H7 (cell line): ENCODE data around the gene GMDS. TPM values are rescaled to one million over a fixed set of nuclear protein-coding genes. Genes with fewer than 3 reads are reported as not detected.
A peak's percentile ranks its signal among the peaks of the same experiment; 100 is the strongest.

Source experiments
- DNase-seq: peaks from one replicate; pipeline ENCODE4 v3.0.0; 2012
- H3K27me3 ChIP-seq: 2 replicates; pipeline ENCODE4 v1.6.0; 2011; ENCODE audit warnings: mild to moderate bottlenecking, low read length; ENCODE audit not compliant: control insufficient read depth, insufficient read depth
- H3K36me3 ChIP-seq: replicated peaks from 2 replicates; pipeline ENCODE4 v1.5.1; 2011; ENCODE audit warnings: low read length; ENCODE audit not compliant: control insufficient read depth, insufficient read depth
- H3K4me3 ChIP-seq: 2 replicates; pipeline ENCODE4 v1.5.1; 2011; ENCODE audit warnings: low read depth, mild to moderate bottlenecking, control low read depth, low read length, moderate library complexity; ENCODE audit not compliant: insufficient read depth
- total RNA-seq: library from RNA; depleted of rRNA; stranded (reverse); fragments of >200 nt; shearing (Covaris generic); gene quantifications from 2 replicates; pipeline ENCODE4 v1.2.3, GENCODE V29; 2014

The GMDS gene
- total RNA-seq, 1 experiment from 2014 or later, result 9.0 TPM

DNA sequence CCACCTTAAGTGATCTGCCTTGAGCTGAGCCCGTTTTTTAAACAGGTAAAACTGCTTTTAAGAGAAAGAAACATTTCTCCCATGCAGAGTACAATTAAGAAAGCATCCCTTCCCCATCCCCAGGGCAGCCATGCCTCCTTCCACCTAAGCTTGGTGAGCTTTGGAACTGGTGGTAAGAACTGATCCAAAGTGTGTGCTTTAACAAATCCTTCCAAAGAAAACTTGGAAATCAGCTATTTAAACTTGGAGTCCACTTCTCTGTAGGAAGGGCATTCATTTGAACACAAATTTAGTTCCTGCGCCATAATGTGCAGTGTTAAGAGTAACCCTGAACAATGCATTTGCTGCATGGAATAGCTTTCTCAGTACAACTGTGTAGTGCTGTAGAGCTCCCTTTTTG is 17.0 kb downstream of the GMDS start:
- DNase-seq, result no peak
- H3K4me3 ChIP-seq, result no peak overlapping the region
- no peaks in the 10 kb centered on the region for H3K27me3 ChIP-seq
- H3K36me3 ChIP-seq, result no peaks in the 10 kb centered on the region

DNA sequence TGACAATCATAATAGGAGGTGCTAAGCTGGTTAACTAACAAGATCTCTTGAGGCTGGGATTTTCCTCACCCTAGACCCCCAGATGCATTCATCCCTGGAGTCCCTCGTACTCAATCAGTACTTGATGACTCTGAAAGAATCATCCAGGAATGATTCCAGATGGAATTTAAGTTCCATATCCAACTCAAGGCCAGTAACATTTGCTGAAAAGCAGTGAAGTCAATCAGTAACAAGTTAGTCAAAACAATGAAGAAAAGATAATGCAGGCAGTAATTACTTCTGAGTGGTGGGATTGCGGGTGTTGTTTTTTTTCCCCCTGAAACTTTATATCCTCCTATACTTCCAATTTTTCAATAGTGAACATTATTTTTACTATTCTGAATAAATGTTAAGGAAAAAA is 18.6 kb downstream of the GMDS start:
- no peaks in the 10 kb centered on the region for H3K27me3 ChIP-seq
- DNase-seq, result no peak
- no peak overlapping the region for H3K4me3 ChIP-seq
- H3K36me3 ChIP-seq, result no peaks in the 10 kb centered on the region

DNA sequence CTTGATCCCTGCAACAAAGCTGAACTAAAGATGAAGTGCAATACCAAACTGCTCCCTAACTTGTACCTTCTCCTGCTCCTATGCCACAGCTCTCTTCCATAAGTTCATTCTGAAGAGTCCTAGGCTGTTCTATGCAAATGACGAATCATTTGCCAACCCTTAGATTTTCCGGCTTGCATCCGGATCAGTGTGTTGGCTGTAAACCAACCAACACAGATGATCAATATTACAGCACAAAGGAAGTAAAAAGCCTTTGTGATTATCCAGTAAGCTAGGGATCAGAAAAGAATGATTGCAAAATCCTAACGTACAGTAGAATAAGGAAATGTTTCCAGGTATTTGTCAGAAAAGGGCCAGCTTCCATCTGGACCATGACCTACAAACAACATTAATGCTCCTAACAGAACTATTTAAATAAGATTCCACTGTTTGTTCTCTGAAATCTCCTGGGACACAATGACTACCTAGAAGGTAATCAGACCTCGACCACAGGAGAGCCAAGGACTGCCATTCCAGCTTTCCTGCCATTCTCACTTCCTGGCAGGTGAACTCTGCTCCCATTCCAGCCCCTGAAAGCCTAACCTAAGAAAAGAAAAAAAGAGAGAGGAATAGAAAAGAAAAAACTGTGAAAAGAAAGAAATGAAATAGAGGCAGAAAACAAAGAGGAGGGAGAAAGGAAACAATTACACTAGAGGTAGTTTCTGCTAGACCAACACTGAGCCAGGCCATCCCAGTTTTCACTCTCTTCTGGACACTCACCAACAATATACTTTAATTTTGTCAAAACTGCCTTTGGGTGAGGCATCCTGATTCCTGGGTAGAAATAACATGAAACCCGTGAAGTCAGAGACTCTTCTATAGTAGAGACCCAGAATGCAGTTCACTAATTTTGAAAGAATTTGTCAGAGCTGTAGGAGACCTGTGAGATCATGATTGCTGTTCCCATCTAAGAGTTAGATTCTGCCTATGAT is 19.7 kb downstream of the GMDS start:
- H3K36me3 ChIP-seq, result no peaks in the 10 kb centered on the region
- no peak for DNase-seq
- H3K4me3 ChIP-seq, result no peak overlapping the region
- H3K27me3 ChIP-seq, result no peaks in the 10 kb centered on the region

DNA sequence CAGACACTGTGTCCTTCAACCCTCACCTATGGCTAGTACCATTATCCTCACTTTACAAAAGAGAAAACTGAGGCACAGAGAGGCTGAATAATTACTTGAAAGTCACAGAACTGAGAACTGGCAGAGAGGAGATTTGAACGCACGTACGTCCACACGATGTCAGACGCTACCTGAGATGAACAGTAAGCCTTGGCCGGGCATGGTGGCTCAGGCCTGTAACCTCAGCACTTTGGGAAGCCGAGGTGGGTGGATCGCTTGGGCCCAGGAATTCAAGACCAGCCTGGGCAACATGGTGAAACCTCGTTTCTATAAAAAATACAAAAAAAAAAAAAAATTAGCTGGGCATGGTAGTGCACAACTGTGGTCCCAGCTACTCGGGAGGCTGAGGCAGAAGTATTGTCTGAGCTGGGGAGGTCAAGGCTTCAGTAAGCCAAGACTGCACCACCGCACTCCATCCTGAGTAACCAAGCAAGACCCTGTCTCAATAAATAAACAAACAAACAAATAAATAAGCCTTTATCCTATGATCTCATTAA is 20.5 kb downstream of the GMDS start:
- Histone ChIP-seq H3K27me3 (no peaks in the 10 kb centered on the region), H3K36me3 (no peaks in the 10 kb centered on the region), H3K4me3 (no peak overlapping the region)
- no peak for DNase-seq

DNA sequence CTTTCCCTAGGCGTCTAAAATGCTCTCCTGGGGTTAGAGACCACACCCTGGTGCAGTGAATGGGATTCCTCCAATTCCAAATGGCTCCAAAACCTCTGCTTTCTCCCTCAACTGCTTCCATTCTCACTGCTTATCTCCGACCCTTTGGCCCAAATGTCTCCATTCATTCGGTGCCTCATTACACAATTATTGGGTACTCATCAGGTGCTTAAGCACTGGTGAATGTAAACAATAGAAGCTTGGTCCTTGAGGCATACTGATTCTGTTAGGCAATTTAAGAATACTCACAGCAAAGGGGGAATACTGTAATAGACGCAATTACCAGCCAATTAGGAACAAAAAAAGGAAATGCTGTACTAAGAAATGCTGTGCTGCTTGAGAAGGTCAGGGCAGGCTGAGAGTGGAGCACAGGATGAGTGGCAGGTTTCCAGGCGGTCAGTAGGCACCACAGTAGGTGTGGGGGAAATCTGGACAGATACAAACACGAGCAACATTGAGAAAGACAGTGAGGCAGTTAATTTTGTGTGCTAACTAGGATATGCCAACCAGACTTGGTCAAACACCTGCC is 23.0 kb downstream of the GMDS start:
- Histone ChIP-seq H3K36me3 (no peaks in the 10 kb centered on the region), H3K4me3 (no peak overlapping the region), H3K27me3 (no peaks in the 10 kb centered on the region)
- DNase-seq, result no peak

DNA sequence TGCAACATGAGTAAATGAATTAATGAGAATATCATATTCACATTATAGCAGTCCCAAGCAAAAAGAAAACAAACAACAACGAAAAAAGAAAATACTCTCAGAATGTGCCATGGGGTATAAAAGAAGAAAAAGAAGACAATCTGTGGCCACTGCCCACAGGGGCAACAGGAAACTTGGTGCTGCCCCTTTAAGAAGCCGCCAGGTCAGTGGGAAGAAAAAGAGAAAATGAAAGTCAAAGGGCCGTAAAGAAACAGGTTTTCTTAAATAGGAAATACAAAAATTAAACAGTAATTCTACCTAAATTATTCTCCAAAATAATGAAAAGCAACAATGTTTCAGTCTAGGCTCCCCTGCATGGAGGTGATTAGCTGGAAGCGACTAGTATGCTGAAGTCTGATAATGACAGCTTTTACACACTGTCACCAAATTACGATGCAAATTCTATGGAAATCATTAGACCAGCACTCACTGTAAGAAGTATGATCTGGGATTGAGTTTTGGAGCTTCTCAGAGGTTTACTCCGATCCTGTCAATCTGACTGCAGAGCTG is 23.6 kb downstream of the GMDS start:
- no peaks in the 10 kb centered on the region for H3K27me3 ChIP-seq
- no peak for DNase-seq
- H3K36me3 ChIP-seq, result no peaks in the 10 kb centered on the region
- H3K4me3 ChIP-seq, result no peak overlapping the region

DNA sequence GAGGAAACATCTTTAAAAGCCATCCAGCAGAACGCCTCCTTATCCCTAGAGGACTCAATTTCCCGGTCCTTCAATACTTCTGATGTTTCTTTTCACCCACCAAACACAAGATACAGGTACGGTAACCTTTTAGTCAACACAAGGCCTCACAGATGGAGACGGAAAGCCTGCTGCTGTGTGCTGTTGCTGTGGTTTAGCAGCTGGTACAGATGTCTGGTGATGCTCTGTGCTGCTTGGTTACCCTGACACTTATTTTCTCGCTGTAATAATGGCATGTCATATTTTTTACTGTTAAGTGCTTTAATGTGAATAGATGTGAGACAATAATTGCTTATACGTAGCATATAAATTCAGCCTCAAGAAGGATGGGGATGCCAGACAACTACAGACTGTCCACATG is 25.3 kb downstream of the GMDS start:
- Histone ChIP-seq H3K4me3 (no peak overlapping the region), H3K27me3 (no peaks in the 10 kb centered on the region), H3K36me3 (no peaks in the 10 kb centered on the region)
- no peak for DNase-seq

DNA sequence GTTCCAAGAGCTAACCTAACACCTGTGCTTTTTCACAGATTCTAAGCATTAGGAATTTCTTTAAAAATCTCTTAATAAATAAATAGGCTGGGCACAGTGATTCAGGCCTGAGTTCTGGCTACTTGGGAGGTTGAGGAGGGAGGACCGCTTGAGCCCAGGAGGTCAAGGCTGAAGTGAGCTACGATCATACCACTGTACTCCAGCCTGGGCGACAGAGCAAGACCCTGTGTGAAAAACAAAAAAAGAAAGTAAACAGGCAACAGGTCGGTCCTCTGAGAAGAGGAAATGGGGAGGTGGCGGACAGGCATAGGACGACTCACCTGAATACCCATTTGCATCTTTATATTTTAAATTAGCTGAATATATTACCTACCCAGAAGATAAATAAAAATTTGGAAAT is 26.5 kb downstream of the GMDS start:
- H3K27me3 ChIP-seq, result no peaks in the 10 kb centered on the region
- DNase-seq, result no peak
- H3K4me3 ChIP-seq, result no peak overlapping the region
- H3K36me3 ChIP-seq, result no peaks in the 10 kb centered on the region

DNA sequence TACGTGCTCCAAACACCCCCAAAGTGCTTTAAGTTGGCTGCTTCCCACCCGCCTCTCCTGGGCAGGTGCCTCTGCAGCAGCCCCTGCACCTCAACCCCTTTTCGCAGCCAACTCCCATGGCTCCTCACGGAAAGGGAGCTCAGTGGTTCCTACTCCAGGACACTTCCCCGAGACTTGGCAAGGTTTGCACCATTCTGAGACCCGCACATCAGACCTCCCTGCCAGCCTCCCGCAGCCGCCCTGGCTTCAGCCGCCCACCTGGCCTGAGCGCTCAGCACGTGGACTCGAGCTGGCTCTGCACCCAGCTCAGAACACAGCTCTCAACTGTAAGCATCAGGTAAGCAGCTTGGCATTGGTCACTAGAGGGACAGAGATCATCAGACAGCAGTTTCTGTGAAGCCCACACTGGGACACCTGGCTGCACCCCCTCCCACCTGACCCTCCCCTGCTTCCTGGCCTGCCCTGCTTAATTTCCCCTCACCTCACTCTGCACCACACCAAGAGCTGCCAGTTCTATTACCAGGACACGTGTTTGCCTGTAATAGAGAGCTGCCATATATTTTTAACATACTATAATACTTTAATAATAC is 28.5 kb downstream of the GMDS start:
- Histone ChIP-seq H3K4me3 (no peak overlapping the region), H3K36me3 (no peaks in the 10 kb centered on the region), H3K27me3 (no peaks in the 10 kb centered on the region)
- DNase-seq, result peak; percentile 47

DNA sequence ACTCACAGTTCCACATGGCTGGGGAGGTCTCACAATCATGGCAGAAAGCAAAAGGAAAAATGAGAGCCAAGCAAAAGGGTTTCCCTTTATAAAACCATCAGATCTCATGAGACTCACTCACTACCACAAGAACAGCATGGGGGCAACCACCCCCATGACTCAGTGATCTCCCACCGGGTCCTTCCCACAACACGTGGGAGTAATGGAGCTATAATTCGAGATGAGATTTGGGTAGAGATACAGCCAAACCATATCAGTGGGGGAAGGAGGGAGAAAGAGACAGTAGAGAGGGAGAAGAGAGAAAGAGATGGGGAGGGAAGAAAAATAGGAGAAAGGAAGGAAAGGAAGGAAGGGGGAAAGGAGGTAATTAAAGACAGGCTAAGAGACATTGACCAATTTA is 30.1 kb downstream of the GMDS start:
- Histone ChIP-seq H3K27me3 (no peaks in the 10 kb centered on the region), H3K4me3 (no peak overlapping the region), H3K36me3 (no peaks in the 10 kb centered on the region)
- DNase-seq, result no peak

DNA sequence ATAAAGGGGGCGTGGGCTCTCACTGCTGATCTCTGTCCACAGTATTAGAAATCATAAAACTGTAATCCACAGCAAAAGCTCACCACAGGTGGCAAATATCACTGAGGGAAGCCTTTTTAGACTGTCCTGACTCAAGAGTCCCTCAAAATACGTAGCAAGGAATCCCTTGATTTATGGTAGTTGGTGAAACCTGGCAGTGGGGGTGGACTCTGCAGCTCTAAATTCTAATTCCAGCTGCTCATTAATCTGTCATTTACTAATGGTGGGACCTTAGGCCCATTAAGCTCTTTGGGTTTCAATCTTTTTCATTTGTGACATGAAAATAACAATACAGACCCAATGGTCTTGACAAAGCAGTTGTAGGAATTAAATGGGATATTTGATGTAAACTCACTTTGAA is 32.3 kb downstream of the GMDS start:
- Histone ChIP-seq H3K36me3 (no peaks in the 10 kb centered on the region), H3K4me3 (no peak overlapping the region), H3K27me3 (no peaks in the 10 kb centered on the region)
- DNase-seq, result no peak

DNA sequence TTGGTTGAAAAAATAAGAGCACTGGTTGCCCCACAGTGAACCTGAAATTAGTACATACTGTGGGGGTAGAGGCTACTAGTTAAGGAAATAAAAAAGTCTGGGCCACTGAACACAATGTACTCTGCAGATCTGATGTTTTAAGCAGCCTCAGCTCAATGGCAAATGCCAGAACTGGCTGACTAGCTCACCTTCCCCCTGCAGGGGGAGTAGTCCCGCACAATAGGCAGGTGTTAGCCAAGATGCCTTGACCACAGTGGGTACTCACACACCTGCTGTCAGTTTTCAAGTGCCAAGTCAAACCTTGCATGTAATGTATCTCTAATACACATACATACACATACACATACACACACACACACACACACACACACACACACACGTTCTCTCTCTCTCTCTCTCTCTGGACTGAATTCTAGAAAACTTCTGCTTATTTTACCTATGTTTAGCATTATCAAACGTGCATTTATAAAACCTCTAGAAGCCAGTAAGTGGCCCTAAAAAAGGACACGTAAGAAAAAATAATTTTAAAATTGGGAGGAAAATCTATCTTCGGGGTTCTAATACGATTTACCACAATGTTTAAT is 36.1 kb downstream of the GMDS start:
- Histone ChIP-seq H3K27me3 (no peaks in the 10 kb centered on the region), H3K4me3 (no peak overlapping the region), H3K36me3 (no peaks in the 10 kb centered on the region)
- DNase-seq, result peak; percentile 58

DNA sequence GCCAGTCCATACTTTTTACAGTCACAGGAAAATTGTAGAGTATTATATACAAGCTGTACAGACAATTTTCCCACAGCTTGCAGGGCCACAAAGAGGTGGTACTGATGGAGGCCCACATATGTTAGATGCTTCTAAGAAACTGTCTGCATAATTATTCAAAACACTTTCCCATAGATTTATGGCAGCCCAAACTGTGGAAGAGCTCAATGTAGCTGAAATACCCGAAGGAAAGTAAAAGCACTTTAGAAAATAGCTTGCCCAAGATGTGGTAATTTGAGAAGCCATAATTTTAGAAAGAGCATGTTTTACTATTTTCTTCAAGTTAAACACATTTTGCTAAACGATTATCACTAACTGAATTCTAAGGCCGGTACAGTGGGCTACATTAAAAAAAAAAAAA is 36.9 kb downstream of the GMDS start:
- Histone ChIP-seq H3K4me3 (no peak overlapping the region), H3K36me3 (no peaks in the 10 kb centered on the region), H3K27me3 (no peaks in the 10 kb centered on the region)
- DNase-seq, result no peak

DNA sequence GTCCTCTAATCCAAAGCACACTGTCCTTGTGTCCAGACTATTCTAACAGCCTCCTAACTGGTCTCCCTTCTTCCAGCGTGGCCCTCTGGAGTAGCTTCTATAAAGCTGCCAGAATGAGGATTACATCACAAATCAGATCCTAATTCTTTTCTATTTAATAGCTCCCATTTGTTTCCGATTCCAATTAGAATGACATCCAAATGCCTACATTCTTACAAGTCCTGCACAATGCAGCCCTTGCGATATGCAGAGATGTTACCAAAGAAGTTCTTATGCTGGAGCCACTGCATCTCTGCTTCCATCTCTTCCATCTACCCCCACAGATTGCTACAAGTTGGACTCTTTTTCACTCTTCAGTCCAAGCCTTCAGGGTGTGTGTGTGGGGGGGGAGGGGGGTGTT is 40.0 kb downstream of the GMDS start:
- DNase-seq, result no peak
- Histone ChIP-seq H3K36me3 (no peaks in the 10 kb centered on the region), H3K27me3 (no peaks in the 10 kb centered on the region), H3K4me3 (no peak overlapping the region)
